Astrocyte of the cerebellum (primary cell): ENCODE results near the gene ARID4B.

Experiments
- DNase-seq: peaks from one replicate; pipeline ENCODE4 v3.0.0-alpha.2; 2011; ENCODE audit warnings: low read depth
- H3K4me3 ChIP-seq: 2 replicates; pipeline ENCODE4 v1.5.1; 2011; ENCODE audit warnings: mild to moderate bottlenecking, low read depth, low read length, moderate library complexity
- in situ Hi-C: cut with HindIII; loops from 2 replicates; pipeline ENCODE4 v1.10.0; 2017; ENCODE audit warnings: low sequenced_read_pairs
- TF ChIP-seq, protein P1 (sequence below): IDR thresholded peaks from 2 replicates; pipeline ENCODE4 v1.5.1; 2012; ENCODE audit warnings: low read length, low read depth, moderate library complexity, mild to moderate bottlenecking; ENCODE audit errors: missing control alignments

The ARID4B gene, protein sequence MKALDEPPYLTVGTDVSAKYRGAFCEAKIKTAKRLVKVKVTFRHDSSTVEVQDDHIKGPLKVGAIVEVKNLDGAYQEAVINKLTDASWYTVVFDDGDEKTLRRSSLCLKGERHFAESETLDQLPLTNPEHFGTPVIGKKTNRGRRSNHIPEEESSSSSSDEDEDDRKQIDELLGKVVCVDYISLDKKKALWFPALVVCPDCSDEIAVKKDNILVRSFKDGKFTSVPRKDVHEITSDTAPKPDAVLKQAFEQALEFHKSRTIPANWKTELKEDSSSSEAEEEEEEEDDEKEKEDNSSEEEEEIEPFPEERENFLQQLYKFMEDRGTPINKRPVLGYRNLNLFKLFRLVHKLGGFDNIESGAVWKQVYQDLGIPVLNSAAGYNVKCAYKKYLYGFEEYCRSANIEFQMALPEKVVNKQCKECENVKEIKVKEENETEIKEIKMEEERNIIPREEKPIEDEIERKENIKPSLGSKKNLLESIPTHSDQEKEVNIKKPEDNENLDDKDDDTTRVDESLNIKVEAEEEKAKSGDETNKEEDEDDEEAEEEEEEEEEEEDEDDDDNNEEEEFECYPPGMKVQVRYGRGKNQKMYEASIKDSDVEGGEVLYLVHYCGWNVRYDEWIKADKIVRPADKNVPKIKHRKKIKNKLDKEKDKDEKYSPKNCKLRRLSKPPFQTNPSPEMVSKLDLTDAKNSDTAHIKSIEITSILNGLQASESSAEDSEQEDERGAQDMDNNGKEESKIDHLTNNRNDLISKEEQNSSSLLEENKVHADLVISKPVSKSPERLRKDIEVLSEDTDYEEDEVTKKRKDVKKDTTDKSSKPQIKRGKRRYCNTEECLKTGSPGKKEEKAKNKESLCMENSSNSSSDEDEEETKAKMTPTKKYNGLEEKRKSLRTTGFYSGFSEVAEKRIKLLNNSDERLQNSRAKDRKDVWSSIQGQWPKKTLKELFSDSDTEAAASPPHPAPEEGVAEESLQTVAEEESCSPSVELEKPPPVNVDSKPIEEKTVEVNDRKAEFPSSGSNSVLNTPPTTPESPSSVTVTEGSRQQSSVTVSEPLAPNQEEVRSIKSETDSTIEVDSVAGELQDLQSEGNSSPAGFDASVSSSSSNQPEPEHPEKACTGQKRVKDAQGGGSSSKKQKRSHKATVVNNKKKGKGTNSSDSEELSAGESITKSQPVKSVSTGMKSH (N-terminal part only)

DNA sequence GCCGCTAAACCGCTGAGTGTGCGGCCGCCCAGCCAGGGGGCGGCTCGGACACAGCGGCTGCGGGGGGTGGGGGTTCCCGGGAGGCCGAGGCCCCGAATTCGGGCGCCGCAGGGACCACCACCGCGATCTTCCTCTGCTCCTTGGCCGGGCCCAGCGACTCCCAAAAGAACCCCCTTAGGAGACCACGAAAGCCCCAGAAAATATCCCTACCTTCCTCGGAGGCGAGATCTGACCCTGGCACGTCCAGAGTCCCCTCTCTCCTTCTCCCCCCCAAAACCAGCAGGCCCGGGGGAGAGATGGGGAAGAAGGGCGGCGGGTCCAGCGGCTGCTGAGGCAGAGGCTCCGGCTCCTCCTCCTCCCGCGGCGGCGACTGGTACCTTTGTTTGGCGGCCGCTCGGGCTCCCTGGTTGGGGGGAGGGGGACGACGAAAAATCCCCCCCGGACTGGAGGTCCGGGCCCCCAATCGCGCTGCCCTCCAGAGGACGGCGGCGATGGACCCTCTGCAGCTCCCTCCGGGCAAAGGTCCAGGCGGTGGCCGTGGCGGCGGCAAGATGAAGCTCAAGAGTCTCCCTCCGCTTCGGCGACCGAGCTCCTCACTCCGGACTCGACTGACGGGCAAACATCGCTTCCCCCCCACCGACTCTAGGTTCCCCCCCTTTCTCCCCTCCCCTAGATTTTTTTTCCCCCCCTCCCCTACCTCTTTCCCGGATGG is at the start of gene ARID4B:
Gene ARID4B (minus strand): TSS at position 621 of the 712 bp plus-strand sequence. CDS start 1,260 bp downstream, outside the sequence.
- TF ChIP-seq, protein P1, sequence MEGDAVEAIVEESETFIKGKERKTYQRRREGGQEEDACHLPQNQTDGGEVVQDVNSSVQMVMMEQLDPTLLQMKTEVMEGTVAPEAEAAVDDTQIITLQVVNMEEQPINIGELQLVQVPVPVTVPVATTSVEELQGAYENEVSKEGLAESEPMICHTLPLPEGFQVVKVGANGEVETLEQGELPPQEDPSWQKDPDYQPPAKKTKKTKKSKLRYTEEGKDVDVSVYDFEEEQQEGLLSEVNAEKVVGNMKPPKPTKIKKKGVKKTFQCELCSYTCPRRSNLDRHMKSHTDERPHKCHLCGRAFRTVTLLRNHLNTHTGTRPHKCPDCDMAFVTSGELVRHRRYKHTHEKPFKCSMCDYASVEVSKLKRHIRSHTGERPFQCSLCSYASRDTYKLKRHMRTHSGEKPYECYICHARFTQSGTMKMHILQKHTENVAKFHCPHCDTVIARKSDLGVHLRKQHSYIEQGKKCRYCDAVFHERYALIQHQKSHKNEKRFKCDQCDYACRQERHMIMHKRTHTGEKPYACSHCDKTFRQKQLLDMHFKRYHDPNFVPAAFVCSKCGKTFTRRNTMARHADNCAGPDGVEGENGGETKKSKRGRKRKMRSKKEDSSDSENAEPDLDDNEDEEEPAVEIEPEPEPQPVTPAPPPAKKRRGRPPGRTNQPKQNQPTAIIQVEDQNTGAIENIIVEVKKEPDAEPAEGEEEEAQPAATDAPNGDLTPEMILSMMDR = no peak
- DNase-seq = no peak
- in situ Hi-C loops = no loop called here
- H3K4me3 ChIP-seq = peak within 1 kb of the TSS; percentile 91

DNA sequence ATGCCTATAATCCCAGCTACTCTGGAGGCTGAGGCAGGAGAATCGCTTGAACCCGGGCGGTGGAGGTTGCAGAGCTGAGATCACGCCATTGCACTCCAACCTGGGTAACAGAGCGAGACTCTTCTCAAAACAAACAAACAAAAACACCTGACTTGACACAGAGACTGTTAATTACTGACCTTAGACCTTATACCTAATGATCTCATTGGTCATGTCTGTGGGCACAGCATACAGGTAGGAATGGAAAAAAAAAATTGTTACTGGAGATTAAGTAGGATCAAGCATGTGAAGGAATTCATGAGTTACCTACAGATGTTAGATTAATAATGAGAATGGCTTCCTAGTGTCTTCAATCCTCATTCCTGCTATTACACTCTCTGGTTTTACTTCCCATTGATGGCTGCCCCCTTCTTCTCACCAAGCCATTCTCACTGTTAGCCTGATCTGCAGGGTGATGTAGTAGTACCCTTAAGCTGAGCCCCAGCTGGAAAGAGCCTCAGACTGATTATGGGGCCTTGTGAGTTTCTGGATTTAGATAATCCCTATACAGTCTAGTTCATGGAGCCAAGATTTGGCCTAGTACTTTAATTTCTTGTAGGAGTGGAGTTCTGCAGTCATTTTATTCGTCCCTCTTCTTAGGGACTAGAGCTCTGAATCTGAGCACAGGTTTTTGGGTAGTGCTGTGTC is 48.1 kb upstream of the ARID4B start:
- DNase-seq = no peak
- no peak overlapping the region for H3K4me3 ChIP-seq
- TF ChIP-seq, protein P1 = no peak
- in situ Hi-C loops = no loop called here

- no peak for DNase-seq
- in situ Hi-C loops = no loop called here
- TF ChIP-seq, protein P1 = no peak
- no peak overlapping the region for H3K4me3 ChIP-seq
These were observed 41.8 kb upstream of the ARID4B start for GRCh38 chr1:235369802-235370201.

DNA sequence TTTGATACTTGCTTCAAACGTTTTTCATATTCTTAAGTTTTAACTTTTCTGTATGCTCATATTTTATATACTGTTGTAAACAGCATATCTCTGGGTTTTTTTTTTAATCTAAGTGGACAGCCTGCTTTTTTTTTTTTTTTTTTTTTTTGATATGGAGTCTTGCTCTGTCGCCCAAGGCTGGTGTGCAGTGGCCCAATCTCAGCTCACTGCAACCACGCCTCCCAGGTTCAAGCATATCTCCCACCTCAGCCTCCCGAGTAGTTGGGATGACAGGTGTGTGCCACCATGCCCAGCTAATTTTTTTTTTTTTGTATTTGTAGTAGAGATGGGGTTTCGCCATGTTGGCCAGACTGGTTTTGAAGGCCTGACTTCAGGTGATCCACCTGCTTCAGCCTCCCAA is 40.4 kb upstream of the ARID4B start:
- DNase-seq = no peak
- TF ChIP-seq, protein P1 = no peak
- in situ Hi-C loops = no loop called here
- peak overlapping the region; percentile 82 for H3K4me3 ChIP-seq

GRCh38 chr1:235367000-235367908 is 39.3 kb upstream of the ARID4B start, which contains the start of gene TBCE:
Gene TBCE, plus strand, starts transcription at chr1:235367427. Its CDS starts 12,623 bp downstream, at chr1:235380050.
- peak; percentile 93 for DNase-seq
- H3K4me3 ChIP-seq = peak within 1 kb of the TSS; percentile 82
- TF ChIP-seq, protein P1 = peak; percentile 24
- in situ Hi-C loops = no loop called here
